Measurements from ENCODE around the gene WHRN.

Gene WHRN

DNA sequence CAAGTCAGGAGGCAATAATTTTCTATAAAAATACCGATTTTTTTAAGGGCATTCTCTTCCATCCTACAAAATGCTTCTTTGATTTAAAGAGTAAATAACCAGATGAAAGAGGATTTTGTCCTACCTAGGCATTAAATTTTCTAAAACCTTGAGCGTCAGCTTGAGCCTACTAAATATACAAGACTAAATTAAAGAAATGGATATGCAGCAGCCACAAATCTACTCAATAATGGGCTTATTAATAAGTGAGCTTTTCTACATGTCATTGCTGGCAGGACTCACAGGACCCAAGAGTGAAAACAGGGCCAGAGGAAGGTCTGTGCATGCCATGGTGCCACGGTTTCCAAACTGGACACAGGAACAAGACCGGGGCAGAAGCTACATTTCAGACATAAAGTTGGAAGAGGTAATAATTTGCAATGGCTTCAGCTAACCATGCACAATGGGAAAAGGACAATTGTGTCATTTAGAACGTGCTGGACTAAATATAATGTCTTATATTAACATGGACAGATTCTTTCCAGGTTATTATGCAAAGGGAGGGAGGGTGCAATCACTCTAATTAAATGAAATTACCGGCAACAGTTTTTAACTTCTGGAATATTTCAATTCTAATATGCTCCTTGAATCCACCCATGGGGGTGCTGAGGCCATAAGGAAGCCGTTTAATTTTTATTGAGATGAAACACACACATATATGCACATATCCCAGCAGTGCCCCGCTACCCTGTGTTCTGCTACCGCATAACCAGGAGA lies 5.2 kb downstream of the WHRN start:
- no peak overlapping the region for H3K4me3 ChIP-seq (ENCODE audit: low read depth, low read length)
- DNase-seq (ENCODE audit: low read depth) = no peak
- TF ChIP-seq CTCF (IDR thresholded peaks at IDR 0.05; ENCODE audit: insufficient read depth, low read depth, low read length, missing control alignments) = no peak

DNA sequence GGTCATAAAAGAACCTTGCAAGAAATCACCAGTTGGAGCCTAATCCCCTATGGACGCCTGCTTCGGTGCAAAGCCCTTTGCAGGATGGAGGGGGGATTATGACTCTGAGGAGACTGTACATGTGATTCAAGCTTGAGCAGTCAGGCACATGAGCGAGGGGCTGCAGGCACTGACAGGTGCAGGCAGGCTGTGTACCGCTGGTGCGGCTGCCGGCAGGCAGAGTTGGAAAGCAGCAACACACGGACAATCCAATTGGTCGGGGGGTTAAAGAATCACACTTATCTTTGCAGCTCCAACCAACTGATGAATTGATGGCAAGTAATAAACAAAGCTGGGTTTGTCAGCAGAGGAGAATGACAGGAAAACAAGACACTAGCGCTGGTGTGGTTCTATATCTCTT lies 5.7 kb downstream of the WHRN start:
- no peak for TF ChIP-seq CTCF (IDR thresholded peaks at IDR 0.05; ENCODE audit: insufficient read depth, low read depth, low read length, missing control alignments)
- no peak overlapping the region for H3K4me3 ChIP-seq (ENCODE audit: low read depth, low read length)
- DNase-seq (ENCODE audit: low read depth) = no peak

- H3K4me3 ChIP-seq (ENCODE audit: low read depth, low read length) = no peak overlapping the region
- no peak for DNase-seq (ENCODE audit: low read depth)
Measured at GRCh38 chr9:114497727-114498382, 7.4 kb downstream of the WHRN start.

GRCh38 chr9:114497236-114497635 lies 8.0 kb downstream of the WHRN start:
- DNase-seq (ENCODE audit: low read depth) = no peak
- TF ChIP-seq CTCF (IDR thresholded peaks at IDR 0.05; ENCODE audit: insufficient read depth, low read depth, low read length, missing control alignments) = no peak
- H3K4me3 ChIP-seq (ENCODE audit: low read depth, low read length) = no peak overlapping the region

More at GRCh38 chr9:114497727-114498382, 7.4 kb downstream of the WHRN start:
- TF ChIP-seq CTCF (IDR thresholded peaks at IDR 0.05; ENCODE audit: insufficient read depth, low read depth, low read length, missing control alignments) = no peak

DNA sequence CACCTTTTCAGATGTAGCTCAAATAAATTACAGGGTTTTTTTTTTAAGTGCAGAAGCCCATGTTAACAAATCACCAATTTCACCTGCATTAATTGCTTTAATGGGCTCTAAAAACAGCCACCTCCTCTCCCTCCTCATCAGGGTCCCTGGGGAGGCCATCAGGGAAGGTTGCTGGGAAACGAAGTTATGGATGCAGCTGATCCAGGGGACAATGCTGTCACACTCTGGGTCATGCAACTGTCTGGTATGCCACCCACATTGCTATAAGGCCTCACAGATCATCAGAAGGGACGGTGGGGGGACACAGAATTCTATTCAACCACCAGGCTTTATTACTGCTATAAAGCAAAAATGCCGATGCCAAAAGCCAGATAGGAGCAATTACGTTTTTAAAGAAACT lies 9.3 kb downstream of the WHRN start:
- no peak for TF ChIP-seq CTCF (IDR thresholded peaks at IDR 0.05; ENCODE audit: insufficient read depth, low read depth, low read length, missing control alignments)
- DNase-seq (ENCODE audit: low read depth) = no peak

GRCh38 chr9:114494776-114495569 lies 10.3 kb downstream of the WHRN start:
- TF ChIP-seq CTCF (IDR thresholded peaks at IDR 0.05; ENCODE audit: insufficient read depth, low read depth, low read length, missing control alignments) = no peak
- DNase-seq (ENCODE audit: low read depth) = no peak
- no peak overlapping the region for H3K4me3 ChIP-seq (ENCODE audit: low read depth, low read length)

More for the DNA sequence above, 9.3 kb downstream of the WHRN start:
- H3K4me3 ChIP-seq (ENCODE audit: low read depth, low read length) = no peak overlapping the region

All from GM12865 (cell line).